ENCODE results near the gene SBK3.

The SBK3 gene

DNA sequence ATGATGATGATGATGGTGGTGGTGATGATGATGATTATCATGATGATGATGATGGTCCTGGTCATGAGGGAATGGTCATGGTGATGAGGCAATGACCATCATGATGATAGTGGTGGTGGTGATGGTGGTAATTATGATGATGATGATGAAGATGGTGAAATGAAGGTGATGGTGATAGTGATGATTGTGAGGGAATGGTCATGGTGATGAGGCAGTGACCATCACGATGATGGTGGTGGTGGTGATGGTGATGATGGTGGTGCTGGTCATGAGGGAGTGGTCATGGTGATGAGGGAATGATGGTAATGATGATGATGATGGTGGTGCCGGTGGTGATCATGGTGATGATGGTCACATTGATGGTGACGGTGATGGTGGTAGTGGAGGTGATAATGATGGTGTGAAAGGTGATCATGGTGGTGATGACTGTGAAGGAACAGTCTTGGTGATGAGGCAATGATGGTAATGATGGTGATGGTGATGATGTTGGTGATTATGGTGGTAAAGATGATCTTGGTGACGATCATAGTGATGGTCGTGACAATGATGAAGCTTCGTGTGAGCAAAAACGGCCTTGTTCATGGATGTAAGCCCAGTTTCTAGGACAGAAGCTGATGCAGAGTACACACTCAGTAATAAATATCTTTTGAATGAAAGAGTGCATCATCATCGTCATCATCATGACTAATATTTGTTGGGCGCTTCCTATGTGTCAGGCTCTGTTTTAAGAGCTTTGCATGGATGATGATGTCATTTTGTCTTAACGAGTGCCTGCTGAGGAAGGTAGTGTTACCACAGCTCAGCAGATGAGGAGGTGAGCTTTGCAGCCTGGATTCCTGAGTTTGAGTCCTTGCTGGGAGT lies 25.7 kb downstream of the SBK3 start (continued):
- TF ChIP-seq, protein P1, sequence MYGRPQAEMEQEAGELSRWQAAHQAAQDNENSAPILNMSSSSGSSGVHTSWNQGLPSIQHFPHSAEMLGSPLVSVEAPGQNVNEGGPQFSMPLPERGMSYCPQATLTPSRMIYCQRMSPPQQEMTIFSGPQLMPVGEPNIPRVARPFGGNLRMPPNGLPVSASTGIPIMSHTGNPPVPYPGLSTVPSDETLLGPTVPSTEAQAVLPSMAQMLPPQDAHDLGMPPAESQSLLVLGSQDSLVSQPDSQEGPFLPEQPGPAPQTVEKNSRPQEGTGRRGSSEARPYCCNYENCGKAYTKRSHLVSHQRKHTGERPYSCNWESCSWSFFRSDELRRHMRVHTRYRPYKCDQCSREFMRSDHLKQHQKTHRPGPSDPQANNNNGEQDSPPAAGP (tag by site-specific recombination; IDR thresholded peaks at IDR 0.05), result peak; percentile 38; the same call in 1 of the 2 replicates
- TF ChIP-seq ZNF776 (tag by site-specific recombination; IDR thresholded peaks at IDR 0.05; ENCODE audit: borderline replicate concordance) (peak; percentile 2; the same call in 1 of the 2 replicates), KLF1 (tag by site-specific recombination; IDR thresholded peaks at IDR 0.05) (no peak; the same call in 1 of the 2 replicates), BCL11A (tag by site-specific recombination; IDR thresholded peaks at IDR 0.05; ENCODE audit: low read depth) (0 out of 2 replicates have a peak, but pooled peaks have one; percentile 10), GLI2 (tag by site-specific recombination; IDR thresholded peaks at IDR 0.05; ENCODE audit: borderline replicate concordance, low read depth) (no peak), ZNF239 (tag by site-specific recombination; IDR thresholded peaks at IDR 0.05) (no peak; the same call in 1 of the 2 replicates), ZNF354C (tag by site-specific recombination; IDR thresholded peaks at IDR 0.05; ENCODE audit: borderline replicate concordance, low read depth) (no peak), WT1 (tag by site-specific recombination; IDR thresholded peaks at IDR 0.05) (no peak), ZNF670 (tag by site-specific recombination; IDR thresholded peaks at IDR 0.05; ENCODE audit: low read depth) (no peak), ZNF10 (tag by site-specific recombination; IDR thresholded peaks at IDR 0.05) (peak; percentile 72), ZNF174 (tag by site-specific recombination; IDR thresholded peaks at IDR 0.05) (no peak), SETDB1 (IDR thresholded peaks at IDR 0.05; ENCODE audit: insufficient read length, low read length) (no peak), ZNF433 (tag by site-specific recombination; IDR thresholded peaks at IDR 0.05; ENCODE audit: low read depth) (no peak)
- TF ChIP-seq, protein P2, sequence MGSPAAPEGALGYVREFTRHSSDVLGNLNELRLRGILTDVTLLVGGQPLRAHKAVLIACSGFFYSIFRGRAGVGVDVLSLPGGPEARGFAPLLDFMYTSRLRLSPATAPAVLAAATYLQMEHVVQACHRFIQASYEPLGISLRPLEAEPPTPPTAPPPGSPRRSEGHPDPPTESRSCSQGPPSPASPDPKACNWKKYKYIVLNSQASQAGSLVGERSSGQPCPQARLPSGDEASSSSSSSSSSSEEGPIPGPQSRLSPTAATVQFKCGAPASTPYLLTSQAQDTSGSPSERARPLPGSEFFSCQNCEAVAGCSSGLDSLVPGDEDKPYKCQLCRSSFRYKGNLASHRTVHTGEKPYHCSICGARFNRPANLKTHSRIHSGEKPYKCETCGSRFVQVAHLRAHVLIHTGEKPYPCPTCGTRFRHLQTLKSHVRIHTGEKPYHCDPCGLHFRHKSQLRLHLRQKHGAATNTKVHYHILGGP (tag by site-specific recombination; IDR thresholded peaks at IDR 0.05), result no peak
- TF ChIP-seq, protein P3, sequence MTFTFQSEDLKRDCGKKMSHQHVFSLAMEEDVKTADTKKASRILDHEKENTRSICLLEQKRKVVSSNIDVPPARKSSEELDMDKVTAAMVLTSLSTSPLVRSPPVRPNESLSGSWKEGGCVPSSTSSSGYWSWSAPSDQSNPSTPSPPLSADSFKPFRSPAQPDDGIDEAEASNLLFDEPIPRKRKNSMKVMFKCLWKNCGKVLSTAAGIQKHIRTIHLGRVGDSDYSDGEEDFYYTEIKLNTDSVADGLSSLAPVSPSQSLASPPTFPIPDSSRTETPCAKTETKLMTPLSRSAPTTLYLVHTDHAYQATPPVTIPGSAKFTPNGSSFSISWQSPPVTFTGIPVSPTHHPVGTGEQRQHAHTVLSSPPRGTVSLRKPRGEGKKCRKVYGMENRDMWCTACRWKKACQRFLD (tag by site-specific recombination; IDR thresholded peaks at IDR 0.05), result no peak
- TF ChIP-seq, protein P4, sequence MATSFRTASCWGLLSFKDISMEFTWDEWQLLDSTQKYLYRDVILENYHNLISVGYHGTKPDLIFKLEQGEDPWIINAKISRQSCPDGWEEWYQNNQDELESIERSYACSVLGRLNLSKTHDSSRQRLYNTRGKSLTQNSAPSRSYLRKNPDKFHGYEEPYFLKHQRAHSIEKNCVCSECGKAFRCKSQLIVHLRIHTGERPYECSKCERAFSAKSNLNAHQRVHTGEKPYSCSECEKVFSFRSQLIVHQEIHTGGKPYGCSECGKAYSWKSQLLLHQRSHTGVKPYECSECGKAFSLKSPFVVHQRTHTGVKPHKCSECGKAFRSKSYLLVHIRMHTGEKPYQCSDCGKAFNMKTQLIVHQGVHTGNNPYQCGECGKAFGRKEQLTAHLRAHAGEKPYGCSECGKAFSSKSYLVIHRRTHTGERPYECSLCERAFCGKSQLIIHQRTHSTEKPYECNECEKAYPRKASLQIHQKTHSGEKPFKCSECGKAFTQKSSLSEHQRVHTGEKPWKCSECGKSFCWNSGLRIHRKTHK (tag by site-specific recombination; IDR thresholded peaks at IDR 0.05), result no peak
- TF ChIP-seq, protein P5, sequence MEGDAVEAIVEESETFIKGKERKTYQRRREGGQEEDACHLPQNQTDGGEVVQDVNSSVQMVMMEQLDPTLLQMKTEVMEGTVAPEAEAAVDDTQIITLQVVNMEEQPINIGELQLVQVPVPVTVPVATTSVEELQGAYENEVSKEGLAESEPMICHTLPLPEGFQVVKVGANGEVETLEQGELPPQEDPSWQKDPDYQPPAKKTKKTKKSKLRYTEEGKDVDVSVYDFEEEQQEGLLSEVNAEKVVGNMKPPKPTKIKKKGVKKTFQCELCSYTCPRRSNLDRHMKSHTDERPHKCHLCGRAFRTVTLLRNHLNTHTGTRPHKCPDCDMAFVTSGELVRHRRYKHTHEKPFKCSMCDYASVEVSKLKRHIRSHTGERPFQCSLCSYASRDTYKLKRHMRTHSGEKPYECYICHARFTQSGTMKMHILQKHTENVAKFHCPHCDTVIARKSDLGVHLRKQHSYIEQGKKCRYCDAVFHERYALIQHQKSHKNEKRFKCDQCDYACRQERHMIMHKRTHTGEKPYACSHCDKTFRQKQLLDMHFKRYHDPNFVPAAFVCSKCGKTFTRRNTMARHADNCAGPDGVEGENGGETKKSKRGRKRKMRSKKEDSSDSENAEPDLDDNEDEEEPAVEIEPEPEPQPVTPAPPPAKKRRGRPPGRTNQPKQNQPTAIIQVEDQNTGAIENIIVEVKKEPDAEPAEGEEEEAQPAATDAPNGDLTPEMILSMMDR (tag by site-specific recombination; IDR thresholded peaks at IDR 0.05), result no peak
- TF ChIP-seq, protein P6, sequence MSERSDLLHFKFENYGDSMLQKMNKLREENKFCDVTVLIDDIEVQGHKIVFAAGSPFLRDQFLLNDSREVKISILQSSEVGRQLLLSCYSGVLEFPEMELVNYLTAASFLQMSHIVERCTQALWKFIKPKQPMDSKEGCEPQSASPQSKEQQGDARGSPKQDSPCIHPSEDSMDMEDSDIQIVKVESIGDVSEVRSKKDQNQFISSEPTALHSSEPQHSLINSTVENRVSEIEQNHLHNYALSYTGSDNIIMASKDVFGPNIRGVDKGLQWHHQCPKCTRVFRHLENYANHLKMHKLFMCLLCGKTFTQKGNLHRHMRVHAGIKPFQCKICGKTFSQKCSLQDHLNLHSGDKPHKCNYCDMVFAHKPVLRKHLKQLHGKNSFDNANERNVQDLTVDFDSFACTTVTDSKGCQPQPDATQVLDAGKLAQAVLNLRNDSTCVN (tag by site-specific recombination; optimal IDR thresholded peaks at IDR 0.05), result peak; percentile 25
- TF ChIP-seq, protein P7, sequence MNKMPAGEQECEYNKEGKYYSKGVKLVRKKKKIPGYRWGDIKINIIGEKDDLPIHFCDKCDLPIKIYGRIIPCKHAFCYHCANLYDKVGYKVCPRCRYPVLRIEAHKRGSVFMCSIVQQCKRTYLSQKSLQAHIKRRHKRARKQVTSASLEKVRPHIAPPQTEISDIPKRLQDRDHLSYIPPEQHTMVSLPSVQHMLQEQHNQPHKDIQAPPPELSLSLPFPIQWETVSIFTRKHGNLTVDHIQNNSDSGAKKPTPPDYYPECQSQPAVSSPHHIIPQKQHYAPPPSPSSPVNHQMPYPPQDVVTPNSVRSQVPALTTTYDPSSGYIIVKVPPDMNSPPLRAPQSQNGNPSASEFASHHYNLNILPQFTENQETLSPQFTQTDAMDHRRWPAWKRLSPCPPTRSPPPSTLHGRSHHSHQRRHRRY (tag by site-specific recombination; IDR thresholded peaks at IDR 0.05), result no peak
- TF ChIP-seq, protein P8, sequence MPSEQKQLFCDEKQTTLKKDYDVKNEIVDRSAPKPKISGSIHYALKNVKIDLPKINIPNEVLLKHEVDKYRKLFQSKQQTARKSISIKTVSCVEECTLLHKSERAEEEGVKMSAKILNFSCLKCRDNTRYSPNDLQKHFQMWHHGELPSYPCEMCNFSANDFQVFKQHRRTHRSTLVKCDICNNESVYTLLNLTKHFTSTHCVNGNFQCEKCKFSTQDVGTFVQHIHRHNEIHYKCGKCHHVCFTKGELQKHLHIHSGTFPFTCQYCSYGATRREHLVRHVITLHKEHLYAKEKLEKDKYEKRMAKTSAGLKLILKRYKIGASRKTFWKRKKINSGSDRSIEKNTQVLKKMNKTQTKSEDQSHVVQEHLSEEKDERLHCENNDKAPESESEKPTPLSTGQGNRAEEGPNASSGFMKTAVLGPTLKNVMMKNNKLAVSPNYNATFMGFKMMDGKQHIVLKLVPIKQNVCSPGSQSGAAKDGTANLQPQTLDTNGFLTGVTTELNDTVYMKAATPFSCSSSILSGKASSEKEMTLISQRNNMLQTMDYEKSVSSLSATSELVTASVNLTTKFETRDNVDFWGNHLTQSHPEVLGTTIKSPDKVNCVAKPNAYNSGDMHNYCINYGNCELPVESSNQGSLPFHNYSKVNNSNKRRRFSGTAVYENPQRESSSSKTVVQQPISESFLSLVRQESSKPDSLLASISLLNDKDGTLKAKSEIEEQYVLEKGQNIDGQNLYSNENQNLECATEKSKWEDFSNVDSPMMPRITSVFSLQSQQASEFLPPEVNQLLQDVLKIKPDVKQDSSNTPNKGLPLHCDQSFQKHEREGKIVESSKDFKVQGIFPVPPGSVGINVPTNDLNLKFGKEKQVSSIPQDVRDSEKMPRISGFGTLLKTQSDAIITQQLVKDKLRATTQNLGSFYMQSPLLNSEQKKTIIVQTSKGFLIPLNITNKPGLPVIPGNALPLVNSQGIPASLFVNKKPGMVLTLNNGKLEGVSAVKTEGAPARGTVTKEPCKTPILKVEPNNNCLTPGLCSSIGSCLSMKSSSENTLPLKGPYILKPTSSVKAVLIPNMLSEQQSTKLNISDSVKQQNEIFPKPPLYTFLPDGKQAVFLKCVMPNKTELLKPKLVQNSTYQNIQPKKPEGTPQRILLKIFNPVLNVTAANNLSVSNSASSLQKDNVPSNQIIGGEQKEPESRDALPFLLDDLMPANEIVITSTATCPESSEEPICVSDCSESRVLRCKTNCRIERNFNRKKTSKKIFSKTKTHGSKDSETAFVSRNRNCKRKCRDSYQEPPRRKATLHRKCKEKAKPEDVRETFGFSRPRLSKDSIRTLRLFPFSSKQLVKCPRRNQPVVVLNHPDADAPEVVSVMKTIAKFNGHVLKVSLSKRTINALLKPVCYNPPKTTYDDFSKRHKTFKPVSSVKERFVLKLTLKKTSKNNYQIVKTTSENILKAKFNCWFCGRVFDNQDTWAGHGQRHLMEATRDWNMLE (tag by site-specific recombination; conservative IDR thresholded peaks at IDR 0.05; ENCODE audit: low read depth), result peak; percentile 41; the same call in 1 of the 2 replicates
- TF ChIP-seq, protein P9, sequence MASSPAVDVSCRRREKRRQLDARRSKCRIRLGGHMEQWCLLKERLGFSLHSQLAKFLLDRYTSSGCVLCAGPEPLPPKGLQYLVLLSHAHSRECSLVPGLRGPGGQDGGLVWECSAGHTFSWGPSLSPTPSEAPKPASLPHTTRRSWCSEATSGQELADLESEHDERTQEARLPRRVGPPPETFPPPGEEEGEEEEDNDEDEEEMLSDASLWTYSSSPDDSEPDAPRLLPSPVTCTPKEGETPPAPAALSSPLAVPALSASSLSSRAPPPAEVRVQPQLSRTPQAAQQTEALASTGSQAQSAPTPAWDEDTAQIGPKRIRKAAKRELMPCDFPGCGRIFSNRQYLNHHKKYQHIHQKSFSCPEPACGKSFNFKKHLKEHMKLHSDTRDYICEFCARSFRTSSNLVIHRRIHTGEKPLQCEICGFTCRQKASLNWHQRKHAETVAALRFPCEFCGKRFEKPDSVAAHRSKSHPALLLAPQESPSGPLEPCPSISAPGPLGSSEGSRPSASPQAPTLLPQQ (tag by site-specific recombination; IDR thresholded peaks at IDR 0.05), result peak; percentile 77
